Measurements from ENCODE around the gene GPN1. TPM values are rescaled to one million over a fixed set of nuclear protein-coding genes. Genes with fewer than 3 reads are reported as not detected.
"Not testable (repeated sequence)": the region's sequence is repeated elsewhere in the genome, so short reads cannot be mapped to it uniquely, and the experiment has no call there.

GPN1 gene
- total and polyA plus RNA-seq, 7 donors = 24.2 to 57.1 (median 27.8) TPM

- 3 to 4% (median 3%) methylated on average over 20 to 21 of the region's 21 CpGs for WGBS, 3 donors
- Histone ChIP-seq H3K4me3 (peak overlapping the region; percentile 79), H3K4me1 (peaks cover 9% of the 10 kb centered on the region), H3K27ac (peak overlapping the region; percentile 76), H3K9me3 (no peaks in the 10 kb centered on the region), H3K27me3 (ENCODE audit: insufficient read depth in 3 of 3, low read length in 2 of 3) (no peaks in the 10 kb centered on the region), H3K36me3 (ENCODE audit: insufficient read depth in 1 of 2, low read depth in 1 of 2) (peaks cover 2 to 46% of the 10 kb centered on the region in 2 donors)
- TF ChIP-seq CTCF (IDR thresholded peaks at IDR 0.05) = no peak
- intact Hi-C loops (cut with DNase I) = loop anchor here (5.0 to 10.0 kb wide), 3 partner anchors 34 to 136 kb away; partner anchors contain the start of genes FNDC4 (in 1 of the 2), GCKR (in 1 of the 2), SLC4A1AP (in 1 of the 2) and SUPT7L (in 1 of the 2)
- DNase-seq (no peak), ATAC-seq (peak; percentile 64 to 76 (median 67))
Measured at GRCh38 chr2:27627963-27628766, 685 bp upstream of the GPN1 start.

GRCh38 chr2:27630257-27630656, 1.4 kb downstream of the GPN1 start:
- H3K9me3 ChIP-seq; H3K27ac ChIP-seq; ATAC-seq; DNase-seq; H3K27me3 ChIP-seq (ENCODE audit: insufficient read depth in 3 of 3, low read length in 2 of 3); H3K4me3 ChIP-seq; H3K4me1 ChIP-seq; intact Hi-C loops (cut with DNase I): not testable (repeated sequence)
- WGBS, 3 donors = 89 to 98% (median 97%) methylated on average over 2 of the region's 2 CpGs
- H3K36me3 ChIP-seq (ENCODE audit: insufficient read depth in 1 of 2, low read depth in 1 of 2) = peaks cover 8 to 56% of the 10 kb centered on the region in 2 donors

GRCh38 chr2:27634291-27634690, 5.4 kb downstream of the GPN1 start:
- H3K9me3 ChIP-seq = no peaks in the 10 kb centered on the region
- peaks cover 6% of the 10 kb centered on the region for H3K4me1 ChIP-seq
- H3K27me3 ChIP-seq (ENCODE audit: insufficient read depth in 3 of 3, low read length in 2 of 3) = no peaks in the 10 kb centered on the region
- ATAC-seq = no peak
- no peak overlapping the region for H3K27ac ChIP-seq
- TF ChIP-seq CTCF (IDR thresholded peaks at IDR 0.05) = no peak
- no peak overlapping the region for H3K4me3 ChIP-seq
- WGBS, 3 donors = 90 to 96% (median 94%) methylated on average over 2 of the region's 2 CpGs
- DNase-seq = no peak
- peaks cover 14 to 96% of the 10 kb centered on the region in 2 donors for H3K36me3 ChIP-seq (ENCODE audit: insufficient read depth in 1 of 2, low read depth in 1 of 2)
- intact Hi-C loops (cut with DNase I) = no loop called here

GRCh38 chr2:27636766-27637165, 7.9 kb downstream of the GPN1 start:
- H3K27ac ChIP-seq = no peak overlapping the region
- H3K9me3 ChIP-seq = no peaks in the 10 kb centered on the region
- no peaks in the 10 kb centered on the region for H3K4me1 ChIP-seq
- intact Hi-C loops (cut with DNase I) = no loop called here
- peaks cover 12 to 100% of the 10 kb centered on the region in 2 donors for H3K36me3 ChIP-seq (ENCODE audit: insufficient read depth in 1 of 2, low read depth in 1 of 2)
- TF ChIP-seq CTCF (IDR thresholded peaks at IDR 0.05) = no peak
- ATAC-seq (no peak), DNase-seq (no peak)
- H3K4me3 ChIP-seq = no peak overlapping the region
- WGBS, 3 donors = 88 to 90% (median 90%) methylated on average over 5 of the region's 5 CpGs
- H3K27me3 ChIP-seq (ENCODE audit: insufficient read depth in 3 of 3, low read length in 2 of 3) = no peaks in the 10 kb centered on the region

- DNase-seq (no peak), ATAC-seq (no peak)
- TF ChIP-seq CTCF (IDR thresholded peaks at IDR 0.05) = no peak
- Histone ChIP-seq H3K4me3 (no peak overlapping the region), H3K27me3 (ENCODE audit: insufficient read depth in 3 of 3, low read length in 2 of 3) (no peaks in the 10 kb centered on the region), H3K4me1 (no peaks in the 10 kb centered on the region), H3K36me3 (ENCODE audit: insufficient read depth in 1 of 2, low read depth in 1 of 2) (peaks cover 12 to 99% of the 10 kb centered on the region in 2 donors), H3K27ac (no peak overlapping the region), H3K9me3 (no peaks in the 10 kb centered on the region)
- intact Hi-C loops (cut with DNase I) = no loop called here
- WGBS, 3 donors = 93 to 95% (median 94%) methylated on average over 3 of the region's 3 CpGs
Measured at GRCh38 chr2:27638037-27638637, 9.3 kb downstream of the GPN1 start.
